GM21367 (cell line): ENCODE measurements around the gene ZBTB49.

Source experiments
- ATAC-seq: cut with Tn5 transposase; IDR thresholded peaks from one replicate; pipeline ENCODE4 v1.9.1; 2021; ENCODE audit not compliant: unreplicated experiment

The ZBTB49 gene

GRCh38 chr4:4281787-4282186, 8.3 kb upstream of the ZBTB49 start:
- ATAC-seq, result no peak

GRCh38 chr4:4284827-4285618, 5.0 kb upstream of the ZBTB49 start:
- no peak for ATAC-seq

- ATAC-seq, result no peak
Observed at GRCh38 chr4:4288098-4288497, 2.0 kb upstream of the ZBTB49 start.

- no peak for ATAC-seq
Observed at GRCh38 chr4:4289055-4289454, 996 bp upstream of the ZBTB49 start.

- peak; percentile 4 for ATAC-seq
Observed at GRCh38 chr4:4289597-4289940, 482 bp upstream of the ZBTB49 start.

- no peak for ATAC-seq
Observed at GRCh38 chr4:4293279-4293678, 3.2 kb downstream of the ZBTB49 start.

GRCh38 chr4:4296283-4296846, 6.3 kb downstream of the ZBTB49 start:
- no peak for ATAC-seq

GRCh38 chr4:4299006-4299405, 9.0 kb downstream of the ZBTB49 start:
- ATAC-seq, result no peak

GRCh38 chr4:4302001-4302400, 11.9 kb downstream of the ZBTB49 start:
- ATAC-seq, result no peak

GRCh38 chr4:4302416-4302815, 12.4 kb downstream of the ZBTB49 start:
- no peak for ATAC-seq

- ATAC-seq, result no peak
Observed at GRCh38 chr4:4306920-4307319, 16.9 kb downstream of the ZBTB49 start.

- ATAC-seq, result no peak
Observed at GRCh38 chr4:4308800-4309441, 18.9 kb downstream of the ZBTB49 start.

- no peak for ATAC-seq
Observed at GRCh38 chr4:4311193-4311592, 21.1 kb downstream of the ZBTB49 start.

GRCh38 chr4:4315461-4316149, 25.6 kb downstream of the ZBTB49 start:
- no peak for ATAC-seq

- no peak for ATAC-seq
Observed at GRCh38 chr4:4316150-4316495, 26.1 kb downstream of the ZBTB49 start.

GRCh38 chr4:4317496-4318232, 27.6 kb downstream of the ZBTB49 start:
- no peak for ATAC-seq

GRCh38 chr4:4320528-4320927, 30.5 kb downstream of the ZBTB49 start:
- ATAC-seq, result no peak

- ATAC-seq, result no peak
Observed at GRCh38 chr4:4320951-4321714, 31.1 kb downstream of the ZBTB49 start.

- ATAC-seq, result no peak
Observed at GRCh38 chr4:4321951-4322688, 32.1 kb downstream of the ZBTB49 start.
